GM18870 (cell line): ENCODE data around the gene ACAD8.
"Not testable (repeated sequence)": the region's sequence is repeated elsewhere in the genome, so short reads cannot be mapped to it uniquely, and the experiment has no call there.

Source experiments
- ATAC-seq: cut with Tn5 transposase; IDR thresholded peaks from one replicate; pipeline ENCODE4 v1.9.1; 2021; ENCODE audit warnings: moderate library complexity; ENCODE audit not compliant: unreplicated experiment

Gene ACAD8

GRCh38 chr11:134266440-134266839, 13.1 kb downstream of the ACAD8 start:
- no peak for ATAC-seq

GRCh38 chr11:134266841-134267251, 13.5 kb downstream of the ACAD8 start:
- no peak for ATAC-seq

- no peak for ATAC-seq
Measured at GRCh38 chr11:134267461-134267860, 14.1 kb downstream of the ACAD8 start.

- ATAC-seq, result no peak
Measured at GRCh38 chr11:134267966-134268365, 14.6 kb downstream of the ACAD8 start.

GRCh38 chr11:134270250-134270714, 16.9 kb downstream of the ACAD8 start:
- no peak for ATAC-seq

GRCh38 chr11:134271978-134272377, 18.6 kb downstream of the ACAD8 start:
- ATAC-seq, result no peak

- ATAC-seq, result no peak
Measured at GRCh38 chr11:134272381-134273316, 19.3 kb downstream of the ACAD8 start.

- ATAC-seq, result no peak
Measured at GRCh38 chr11:134273317-134273712, 19.9 kb downstream of the ACAD8 start.

GRCh38 chr11:134275188-134275533, 21.8 kb downstream of the ACAD8 start:
- no peak for ATAC-seq

- ATAC-seq, result no peak
Measured at GRCh38 chr11:134275534-134276395, 22.4 kb downstream of the ACAD8 start, which contains the start of gene GLB1L3. Gene GLB1L3, plus strand, starts transcription at chr11:134276379. Its CDS starts 362 bp downstream, at chr11:134276741.

GRCh38 chr11:134276396-134277182, 23.2 kb downstream of the ACAD8 start:
- no peak for ATAC-seq

GRCh38 chr11:134277183-134278001, 24.0 kb downstream of the ACAD8 start:
- ATAC-seq, result no peak

GRCh38 chr11:134278356-134278755, 25.0 kb downstream of the ACAD8 start:
- no peak for ATAC-seq

GRCh38 chr11:134281635-134282034, 28.3 kb downstream of the ACAD8 start:
- ATAC-seq, result not testable (repeated sequence)

GRCh38 chr11:134282121-134283045, 29.0 kb downstream of the ACAD8 start:
- no peak for ATAC-seq

- ATAC-seq, result no peak
Measured at GRCh38 chr11:134283461-134284230, 30.3 kb downstream of the ACAD8 start.

- ATAC-seq, result not testable (repeated sequence)
Measured at GRCh38 chr11:134284349-134284748, 31.0 kb downstream of the ACAD8 start.

GRCh38 chr11:134287561-134287960, 34.2 kb downstream of the ACAD8 start:
- no peak for ATAC-seq
